ENCODE results near the gene AK9.

Gene AK9

GRCh38 chr6:109612268-109612667, 78.7 kb downstream of the AK9 start:
- DNase-seq (ENCODE audit: low spot score), result no peak
- in situ Hi-C loops (cut with MboI; ENCODE audit: low sequenced_read_pairs, unreplicated experiment), result no loop called here
- no peak for TF ChIP-seq CTCF (IDR thresholded peaks at IDR 0.05; ENCODE audit: borderline replicate concordance, control extremely low read depth, extremely low read depth, insufficient read depth, missing control alignments)

DNA sequence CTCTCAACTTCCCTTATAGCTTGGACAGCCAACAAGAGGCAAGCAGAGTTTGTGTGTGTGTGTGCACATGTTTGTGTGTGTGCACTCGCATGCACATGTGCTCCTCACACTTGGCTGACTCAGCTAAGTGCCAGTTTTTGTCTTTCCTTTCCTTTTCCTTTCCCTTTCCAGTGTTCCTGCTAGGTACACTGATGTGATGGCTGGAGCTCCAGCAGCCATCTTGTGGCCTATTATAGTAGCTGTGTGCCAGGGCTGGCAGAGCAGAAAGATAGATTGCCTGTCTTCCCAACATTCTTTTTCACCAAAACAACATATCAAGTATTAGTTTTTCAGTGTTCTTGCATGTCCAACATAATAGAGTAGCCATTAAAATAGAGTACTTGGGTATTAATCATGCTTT, 79.5 kb downstream of the AK9 start:
- DNase-seq (ENCODE audit: low spot score), result no peak
- in situ Hi-C loops (cut with MboI; ENCODE audit: low sequenced_read_pairs, unreplicated experiment), result no loop called here
- no peak for TF ChIP-seq CTCF (IDR thresholded peaks at IDR 0.05; ENCODE audit: borderline replicate concordance, control extremely low read depth, extremely low read depth, insufficient read depth, missing control alignments)

DNA sequence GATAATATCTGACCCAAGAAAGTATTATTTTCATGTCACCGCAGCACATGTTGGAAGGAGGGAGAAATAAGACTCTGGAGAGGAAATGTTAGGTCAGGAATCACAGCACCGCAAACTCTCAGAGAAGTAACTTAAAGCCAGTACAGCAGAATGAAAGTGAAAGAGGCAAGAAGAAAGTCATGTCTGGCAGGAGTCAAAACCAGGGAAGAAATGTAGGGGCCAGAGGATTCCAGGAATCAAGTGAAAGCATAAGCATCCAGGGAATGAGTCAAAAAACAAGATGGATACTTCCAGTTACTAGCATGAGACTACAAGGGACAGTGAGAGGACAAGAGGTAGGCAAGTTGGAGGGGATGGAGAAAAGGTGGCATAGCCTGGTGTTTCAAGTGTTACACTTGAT, 80.4 kb downstream of the AK9 start:
- DNase-seq (ENCODE audit: low spot score), result no peak
- no peak for TF ChIP-seq CTCF (IDR thresholded peaks at IDR 0.05; ENCODE audit: borderline replicate concordance, control extremely low read depth, extremely low read depth, insufficient read depth, missing control alignments)
- in situ Hi-C loops (cut with MboI; ENCODE audit: low sequenced_read_pairs, unreplicated experiment), result no loop called here

DNA sequence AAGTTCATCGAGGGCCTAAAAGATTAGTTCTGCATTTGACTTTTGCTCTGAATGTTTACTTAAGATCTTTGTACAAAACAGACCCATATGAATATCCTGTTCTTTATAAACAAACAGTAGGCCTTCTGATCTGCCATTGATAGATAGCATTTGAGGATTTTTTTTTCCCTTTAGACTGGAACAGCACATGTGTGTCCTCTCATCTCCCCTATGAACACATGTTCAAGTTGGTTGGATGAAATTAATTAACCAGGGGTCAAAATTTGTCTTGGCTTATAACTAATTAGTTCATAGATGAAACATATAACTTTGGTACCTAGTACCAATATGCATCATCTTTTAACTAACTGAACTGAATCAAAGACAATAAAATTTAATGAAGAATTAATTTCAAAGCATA, 81.3 kb downstream of the AK9 start:
- DNase-seq (ENCODE audit: low spot score), result no peak
- no peak for TF ChIP-seq CTCF (IDR thresholded peaks at IDR 0.05; ENCODE audit: borderline replicate concordance, control extremely low read depth, extremely low read depth, insufficient read depth, missing control alignments)
- in situ Hi-C loops (cut with MboI; ENCODE audit: low sequenced_read_pairs, unreplicated experiment), result no loop called here

DNA sequence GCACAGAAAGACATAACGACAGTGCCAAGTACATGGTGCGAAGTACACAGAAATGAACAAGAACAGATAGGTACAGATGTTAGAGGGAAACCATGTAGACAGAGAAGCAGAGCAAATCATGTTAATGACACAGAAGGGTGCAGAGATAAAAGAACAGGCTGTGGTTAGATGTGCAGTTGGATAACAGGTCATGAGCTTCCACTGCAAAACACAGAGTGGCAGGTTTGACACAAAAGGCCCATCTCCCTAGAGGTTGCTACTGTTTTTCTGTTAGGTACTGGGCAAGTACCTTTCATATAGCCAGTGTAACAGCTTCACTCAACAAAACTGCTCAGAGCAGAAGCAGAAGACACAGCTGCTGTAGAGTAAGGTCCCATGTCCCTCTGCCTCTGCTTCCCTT, 84.6 kb downstream of the AK9 start:
- no peak for TF ChIP-seq CTCF (IDR thresholded peaks at IDR 0.05; ENCODE audit: borderline replicate concordance, control extremely low read depth, extremely low read depth, insufficient read depth, missing control alignments)
- no peak for DNase-seq (ENCODE audit: low spot score)
- in situ Hi-C loops (cut with MboI; ENCODE audit: low sequenced_read_pairs, unreplicated experiment), result no loop called here

- in situ Hi-C loops (cut with MboI; ENCODE audit: low sequenced_read_pairs, unreplicated experiment), result no loop called here
- peak; percentile 31 for TF ChIP-seq CTCF (IDR thresholded peaks at IDR 0.05; ENCODE audit: borderline replicate concordance, control extremely low read depth, extremely low read depth, insufficient read depth, missing control alignments)
- peak; percentile 35 for DNase-seq (ENCODE audit: low spot score)
Measured at GRCh38 chr6:109595998-109596397, 95.0 kb downstream of the AK9 start.

GRCh38 chr6:109580519-109580918, 110.5 kb downstream of the AK9 start:
- in situ Hi-C loops (cut with MboI; ENCODE audit: low sequenced_read_pairs, unreplicated experiment), result no loop called here
- no peak for DNase-seq (ENCODE audit: low spot score)
- TF ChIP-seq CTCF (IDR thresholded peaks at IDR 0.05; ENCODE audit: borderline replicate concordance, control extremely low read depth, extremely low read depth, insufficient read depth, missing control alignments), result no peak
